Upper lobe of right lung (tissue), 1 donor: ENCODE data around the gene MITF. TPM values are rescaled to one million over a fixed set of nuclear protein-coding genes. Genes with fewer than 3 reads are reported as not detected.

ENCODE experiments used
- ATAC-seq: fragments of 200-7000 bp; cut with Tn5 transposase; one replicate; pipeline ENCODE4 v1.9.1; 2020; ENCODE audit warnings: mild to moderate bottlenecking, moderate library complexity
- DNase-seq: peaks from one replicate; pipeline ENCODE4 v3.0.0-alpha.2; 2020
- H3K27ac ChIP-seq: fragments of 200-600 bp; one replicate; pipeline ENCODE4 v1.8.0; 2022
- H3K27me3 ChIP-seq: fragments of 200-600 bp; one replicate; pipeline ENCODE4 v1.8.0; 2022; ENCODE audit warnings: mild to moderate bottlenecking
- H3K36me3 ChIP-seq: fragments of 200-600 bp; one replicate; pipeline ENCODE4 v1.8.0; 2022
- H3K4me1 ChIP-seq: fragments of 200-600 bp; one replicate; pipeline ENCODE4 v1.8.0; 2022
- H3K4me3 ChIP-seq: fragments of 200-600 bp; one replicate; pipeline ENCODE4 v1.8.0; 2022; ENCODE audit warnings: mild to moderate bottlenecking
- H3K9me3 ChIP-seq: fragments of 200-600 bp; one replicate; pipeline ENCODE4 v1.8.0; 2022
- intact Hi-C: fragments of 100-400 bp; cut with DNase I; formaldehyde crosslinking; loops from one replicate; pipeline ENCODE4 v1.11.0; 2022
- total RNA-seq: library from RNA; stranded (reverse); fragmentation: NEBNext Ultra II Directional; extraction: Animal tissue kit (Norgen Biotek cat#: 25700); gene quantifications from one replicate; pipeline ENCODE4 v1.2.1, GENCODE V29; 2021
- TF ChIP-seq, protein P1 (sequence below): fragments of 200-600 bp; IDR thresholded peaks from one replicate; pipeline ENCODE4 v1.8.0; 2022; ENCODE audit warnings: antibody characterized with exemption
- donor health status: DM: no; HTN: yes; CAD: no; lungs with severe emphysema.

MITF gene
- total RNA-seq, 1 donor from 2014 or later: 29.5 TPM

DNA sequence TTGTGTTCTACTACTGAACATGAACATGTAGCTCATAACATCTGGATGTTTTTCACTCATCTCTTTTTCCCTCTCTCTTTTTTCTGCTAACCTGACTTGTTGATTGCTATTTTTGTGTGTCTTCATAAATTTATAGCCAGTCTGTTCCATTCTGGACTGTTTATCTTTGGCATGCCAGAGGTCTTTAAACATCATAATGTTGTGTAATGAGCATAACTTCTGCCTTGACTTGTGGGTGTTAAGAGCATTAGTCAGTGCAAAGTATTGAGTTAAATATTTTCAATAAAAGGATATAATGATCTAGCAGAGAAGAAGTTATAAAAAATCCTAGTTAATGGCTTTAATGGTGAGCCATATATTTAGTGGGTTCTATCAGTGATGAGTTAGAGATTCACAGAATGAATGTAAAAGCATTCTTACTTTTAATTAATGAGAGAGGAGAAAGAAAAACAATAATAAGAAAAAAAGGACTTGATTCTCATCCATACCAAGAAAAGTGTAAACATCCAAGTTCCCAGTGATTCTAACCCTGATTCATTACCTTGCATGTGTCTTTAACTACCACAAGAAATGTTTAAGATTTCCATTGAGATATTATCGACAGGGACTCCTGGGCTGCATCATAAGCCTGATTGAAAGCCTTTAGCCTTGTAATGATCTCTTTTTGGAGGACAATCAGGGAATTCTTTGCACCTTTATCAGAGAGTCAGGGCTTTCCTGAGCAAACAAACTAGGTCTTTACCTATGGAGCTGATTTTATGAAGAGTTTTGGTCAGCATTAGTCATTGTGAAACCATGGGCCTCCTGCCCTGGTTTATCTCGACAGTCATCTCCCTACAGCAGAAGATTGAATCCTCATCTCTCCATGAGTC, 22.9 kb downstream of the MITF start:
- no peaks in the 10 kb centered on the region for H3K36me3 ChIP-seq

DNA sequence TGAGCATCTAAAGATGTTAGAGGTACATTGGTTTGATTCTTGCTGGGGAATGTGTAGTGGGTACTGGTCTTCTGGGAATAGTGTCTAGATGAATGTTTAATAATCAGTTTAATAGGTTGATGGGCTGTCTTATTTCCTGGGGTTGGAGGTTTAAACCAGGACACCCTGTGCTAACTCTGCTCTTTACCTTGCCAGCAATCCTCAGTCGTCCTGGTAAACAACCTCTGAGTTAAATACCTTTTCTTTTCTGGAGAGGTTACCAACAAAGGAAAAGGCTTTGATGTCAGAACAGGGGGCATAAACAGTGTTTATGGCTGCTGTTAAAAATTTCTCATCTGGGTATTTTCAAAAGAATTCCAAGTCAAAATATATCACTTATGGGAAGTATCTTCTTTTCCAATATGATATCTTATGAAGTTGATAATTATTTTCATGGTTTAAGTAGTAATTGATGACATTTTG, 23.5 kb downstream of the MITF start:
- H3K27me3 ChIP-seq: no peaks in the 10 kb centered on the region
- TF ChIP-seq, protein P1, sequence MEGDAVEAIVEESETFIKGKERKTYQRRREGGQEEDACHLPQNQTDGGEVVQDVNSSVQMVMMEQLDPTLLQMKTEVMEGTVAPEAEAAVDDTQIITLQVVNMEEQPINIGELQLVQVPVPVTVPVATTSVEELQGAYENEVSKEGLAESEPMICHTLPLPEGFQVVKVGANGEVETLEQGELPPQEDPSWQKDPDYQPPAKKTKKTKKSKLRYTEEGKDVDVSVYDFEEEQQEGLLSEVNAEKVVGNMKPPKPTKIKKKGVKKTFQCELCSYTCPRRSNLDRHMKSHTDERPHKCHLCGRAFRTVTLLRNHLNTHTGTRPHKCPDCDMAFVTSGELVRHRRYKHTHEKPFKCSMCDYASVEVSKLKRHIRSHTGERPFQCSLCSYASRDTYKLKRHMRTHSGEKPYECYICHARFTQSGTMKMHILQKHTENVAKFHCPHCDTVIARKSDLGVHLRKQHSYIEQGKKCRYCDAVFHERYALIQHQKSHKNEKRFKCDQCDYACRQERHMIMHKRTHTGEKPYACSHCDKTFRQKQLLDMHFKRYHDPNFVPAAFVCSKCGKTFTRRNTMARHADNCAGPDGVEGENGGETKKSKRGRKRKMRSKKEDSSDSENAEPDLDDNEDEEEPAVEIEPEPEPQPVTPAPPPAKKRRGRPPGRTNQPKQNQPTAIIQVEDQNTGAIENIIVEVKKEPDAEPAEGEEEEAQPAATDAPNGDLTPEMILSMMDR: no peak
- H3K9me3 ChIP-seq: no peaks in the 10 kb centered on the region
- intact Hi-C loops: no loop called here
- H3K27ac ChIP-seq: no peak overlapping the region
- no peak overlapping the region for H3K4me3 ChIP-seq
- DNase-seq (no peak), ATAC-seq (no peak)
- no peaks in the 10 kb centered on the region for H3K36me3 ChIP-seq
- H3K4me1 ChIP-seq: peaks cover 47% of the 10 kb centered on the region

More for the DNA sequence above, 22.9 kb downstream of the MITF start:
- Histone ChIP-seq H3K27ac (no peak overlapping the region), H3K27me3 (no peaks in the 10 kb centered on the region), H3K4me3 (no peak overlapping the region), H3K4me1 (peaks cover 50% of the 10 kb centered on the region), H3K9me3 (no peaks in the 10 kb centered on the region)
- TF ChIP-seq, protein P1: no peak
- DNase-seq (no peak), ATAC-seq (peak; percentile 67)
- intact Hi-C loops: no loop called here

DNA sequence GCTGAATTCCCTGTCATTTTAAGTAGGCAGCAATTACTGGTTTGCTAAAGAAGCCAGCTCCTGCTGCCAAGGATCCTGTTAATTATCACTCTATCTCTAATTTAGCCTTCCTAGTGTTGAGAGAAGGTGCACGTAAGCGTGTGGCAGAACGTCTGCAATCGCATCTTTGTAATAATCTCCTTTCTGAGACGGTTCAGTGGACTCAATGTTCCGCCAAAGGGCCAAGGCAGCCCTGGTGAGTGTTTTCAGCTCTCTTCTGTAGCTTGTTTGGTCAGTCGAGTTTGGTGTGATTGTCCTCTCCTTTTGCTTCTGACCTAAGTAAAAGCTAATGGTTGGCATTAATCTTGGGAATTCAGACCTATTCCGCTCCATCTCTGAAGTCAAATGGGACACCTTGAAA, 24.2 kb downstream of the MITF start:
- no peaks in the 10 kb centered on the region for H3K36me3 ChIP-seq
- ATAC-seq (no peak), DNase-seq (no peak)
- H3K27me3 ChIP-seq: no peaks in the 10 kb centered on the region
- peaks cover 47% of the 10 kb centered on the region for H3K4me1 ChIP-seq
- no peak overlapping the region for H3K4me3 ChIP-seq
- no peak overlapping the region for H3K27ac ChIP-seq
- intact Hi-C loops: no loop called here
- no peaks in the 10 kb centered on the region for H3K9me3 ChIP-seq
- TF ChIP-seq, protein P1: no peak

DNA sequence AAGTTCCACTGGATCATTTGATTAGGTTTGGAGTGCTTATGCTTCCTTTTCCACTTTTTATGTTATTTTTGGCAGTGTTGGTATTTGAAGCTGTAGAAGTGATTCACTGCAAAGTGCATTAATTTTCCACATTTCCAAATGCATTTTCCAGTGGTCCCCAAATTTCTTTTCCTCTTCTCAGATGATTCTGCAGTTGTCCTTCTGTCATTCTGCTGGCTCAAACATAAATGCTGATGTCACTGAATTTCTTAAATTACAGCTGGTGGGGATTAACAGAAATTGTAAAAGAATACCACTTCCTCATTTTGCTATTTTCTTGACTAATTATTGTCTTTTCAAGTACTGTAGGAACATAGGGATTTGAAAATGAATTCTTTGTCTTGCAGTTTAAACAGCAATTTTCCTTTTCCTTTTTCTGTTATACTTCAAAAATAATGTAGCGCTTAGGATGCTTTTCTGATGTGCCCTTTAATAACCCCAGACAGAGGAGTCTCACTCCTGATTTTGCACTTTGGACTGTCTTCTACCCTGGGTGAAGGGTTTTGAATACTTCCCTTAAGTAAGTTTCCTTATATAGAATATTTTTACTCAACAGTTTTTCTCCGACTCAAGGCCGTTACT, 25.0 kb downstream of the MITF start:
- peaks cover 47% of the 10 kb centered on the region for H3K4me1 ChIP-seq
- no peaks in the 10 kb centered on the region for H3K27me3 ChIP-seq
- ATAC-seq (peak; percentile 47), DNase-seq (no peak)
- intact Hi-C loops: no loop called here
- H3K4me3 ChIP-seq: no peak overlapping the region
- H3K36me3 ChIP-seq: no peaks in the 10 kb centered on the region
- no peaks in the 10 kb centered on the region for H3K9me3 ChIP-seq
- peak overlapping the region; percentile 49 for H3K27ac ChIP-seq
- TF ChIP-seq, protein P1: no peak

DNA sequence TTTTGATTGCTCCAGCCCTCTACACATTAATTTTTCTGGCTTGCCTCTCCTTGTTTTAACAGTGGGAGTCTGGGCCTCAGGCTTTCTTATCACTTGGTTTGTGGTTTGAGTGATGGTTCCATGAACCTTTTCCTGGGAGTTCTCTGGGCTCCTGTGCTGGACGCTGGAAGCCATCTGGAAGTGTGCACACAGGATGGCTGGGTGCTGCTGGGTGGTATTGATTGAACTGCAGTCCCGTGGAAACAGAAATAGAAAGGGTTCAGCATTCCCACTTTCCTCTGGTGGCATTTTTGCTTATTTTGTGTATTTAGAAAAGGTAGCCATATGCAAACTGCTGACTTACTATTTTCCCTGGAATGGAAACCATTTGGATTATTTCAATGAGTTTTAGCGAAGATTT, 25.6 kb downstream of the MITF start:
- H3K27ac ChIP-seq: peak overlapping the region; percentile 49
- no peaks in the 10 kb centered on the region for H3K9me3 ChIP-seq
- peaks cover 47% of the 10 kb centered on the region for H3K4me1 ChIP-seq
- intact Hi-C loops: no loop called here
- H3K36me3 ChIP-seq: no peaks in the 10 kb centered on the region
- no peak for ATAC-seq
- TF ChIP-seq, protein P1: no peak
- no peak overlapping the region for H3K4me3 ChIP-seq
- no peaks in the 10 kb centered on the region for H3K27me3 ChIP-seq
- DNase-seq: no peak
